ENCODE data around the gene PUM2. TPM values are rescaled to one million over a fixed set of nuclear protein-coding genes. Genes with fewer than 3 reads are reported as not detected.

Gene PUM2
- total and polyA plus RNA-seq, 2 of the 13 experiments (the other 11 are each of a cell fraction or from before 2014, with no cell fraction given) = 69.6 to 69.8 TPM

GRCh38 chr2:20224164-20224715 lies 126.4 kb downstream of the PUM2 start (continued):
- no peak for TF ChIP-seq SRSF1 (optimal IDR thresholded peaks at IDR 0.05; ENCODE audit: low read depth, low read length)
- 0 out of 2 replicates have a peak, but pooled peaks have one; percentile 6 for TF ChIP-seq ZNF33B (CRISPR knock-in tag; IDR thresholded peaks at IDR 0.05)
- peak; percentile 49; the same call in 1 of the 2 replicates for TF ChIP-seq ZSCAN22 (CRISPR knock-in tag; IDR thresholded peaks at IDR 0.05)
- no peak for TF ChIP-seq ZFP91 (CRISPR knock-in tag; IDR thresholded peaks at IDR 0.05; ENCODE audit: borderline replicate concordance)
- TF ChIP-seq ZNF224 (CRISPR knock-in tag; IDR thresholded peaks at IDR 0.05) = no peak
- TF ChIP-seq BATF2 (CRISPR knock-in tag; IDR thresholded peaks at IDR 0.05) = no peak
- no peak for TF ChIP-seq PRPF4 (IDR thresholded peaks at IDR 0.05; ENCODE audit: low read depth, low read length, poor library complexity, severe bottlenecking)
- peak; percentile 15; the same call in 1 of the 2 replicates for TF ChIP-seq ZNF121 (CRISPR knock-in tag; IDR thresholded peaks at IDR 0.05)
- no peak for TF ChIP-seq ZNF333 (CRISPR knock-in tag; IDR thresholded peaks at IDR 0.05; ENCODE audit: borderline replicate concordance)
- TF ChIP-seq ZNF772 (CRISPR knock-in tag; IDR thresholded peaks at IDR 0.05) = peak; percentile 12; the same call in 1 of the 2 replicates
- peak; percentile 43 for TF ChIP-seq AGO2 (optimal IDR thresholded peaks at IDR 0.05; ENCODE audit: low read depth, low read length)
- TF ChIP-seq EEA1 (CRISPR knock-in tag; IDR thresholded peaks at IDR 0.05; ENCODE audit: borderline replicate concordance) = peak; percentile 32; the same call in 1 of the 2 replicates
- peak; percentile 44 for TF ChIP-seq TAF15 (IDR thresholded peaks at IDR 0.05; ENCODE audit: low read depth, low read length, poor library complexity, severe bottlenecking)
- TF ChIP-seq ZNF761 (CRISPR knock-in tag; conservative IDR thresholded peaks at IDR 0.05) = no peak
- no peak for TF ChIP-seq CCDC6 (CRISPR knock-in tag; IDR thresholded peaks at IDR 0.05)
- TF ChIP-seq TRAFD1 (CRISPR knock-in tag; IDR thresholded peaks at IDR 0.05; ENCODE audit: borderline replicate concordance) = no peak
- no peak for TF ChIP-seq ZNF484 (CRISPR knock-in tag; IDR thresholded peaks at IDR 0.05; ENCODE audit: borderline replicate concordance, low read depth)
- TF ChIP-seq ZNF296 (CRISPR knock-in tag; conservative IDR thresholded peaks at IDR 0.05) = no peak
- no peak for TF ChIP-seq ZNF549 (CRISPR knock-in tag; IDR thresholded peaks at IDR 0.05)
- TF ChIP-seq ZNF225 (CRISPR knock-in tag; IDR thresholded peaks at IDR 0.05) = no peak
- TF ChIP-seq RFXAP (CRISPR knock-in tag; IDR thresholded peaks at IDR 0.05; ENCODE audit: borderline replicate concordance) = 0 out of 2 replicates have a peak, but pooled peaks have one; percentile 37
- TF ChIP-seq BRCA1 (CRISPR knock-in tag; IDR thresholded peaks at IDR 0.05) = no peak
- no peak for TF ChIP-seq KAT8 (CRISPR knock-in tag; IDR thresholded peaks at IDR 0.05)
- no peak for TF ChIP-seq RARG (CRISPR knock-in tag; IDR thresholded peaks at IDR 0.05; ENCODE audit: low read depth)
- peak; percentile 3; the same call in 1 of the 2 replicates for TF ChIP-seq THAP11 (CRISPR knock-in tag; IDR thresholded peaks at IDR 0.05)
- TF ChIP-seq ELF3 (CRISPR knock-in tag; IDR thresholded peaks at IDR 0.05) = no peak
- TF ChIP-seq MYC (CRISPR knock-in tag; IDR thresholded peaks at IDR 0.05; ENCODE audit: borderline replicate concordance) = 0 out of 2 replicates have a peak, but pooled peaks have one; percentile 20
- TF ChIP-seq HOXA9 (CRISPR knock-in tag; IDR thresholded peaks at IDR 0.05; ENCODE audit: borderline replicate concordance) = no peak
- no peak for TF ChIP-seq NR3C1 (CRISPR knock-in tag; IDR thresholded peaks at IDR 0.05)
